ENCODE data around the gene GTF2B.
A peak's percentile ranks its signal among the peaks of the same experiment; 100 is the strongest.

GTF2B gene

GRCh38 chr1:88890131-88890530 lies 1.2 kb downstream of the GTF2B start:
- peaks cover 10% of the 10 kb centered on the region; the same call in 1 of the 2 replicates for H3K4me1 ChIP-seq (ENCODE audit: control insufficient read depth, insufficient read depth, low read length)
- no peak for TF ChIP-seq ATF2 (tag by site-specific recombination; IDR thresholded peaks at IDR 0.05; ENCODE audit: low read depth)
- no peak overlapping the region for H3K27ac ChIP-seq (ENCODE audit: extremely low read depth, low read depth, low read length)
- H3K9me3 ChIP-seq (ENCODE audit: control insufficient read depth, insufficient read depth, low read depth, low read length) = no peaks in the 10 kb centered on the region
- H3K36me3 ChIP-seq (ENCODE audit: control insufficient read depth in 2 of 2, insufficient read depth in 1 of 2, low read length in 2 of 2) = peaks cover 18 to 28% of the 10 kb centered on the region in 2 experiments
- CTCF ChIA-PET = interaction anchor here (0.6 to 1.9 kb wide), 2 partner anchors 234 to 818 kb away, joined by 3 to 5 read pairs; no protein-coding TSS in a partner anchor
- POLR2A ChIA-PET = interaction anchor here (0.8 to 2.4 kb wide), 2 partner anchors 158 to 205 kb away, joined by 4 to 12 read pairs; partner anchors contain the start of gene PKN2
- peak overlapping the region; percentile 99 for H3K4me3 ChIP-seq (ENCODE audit: low read depth, low read length)

GRCh38 chr1:88888750-88889149 lies 2.6 kb downstream of the GTF2B start:
- Histone ChIP-seq H3K36me3 (ENCODE audit: control insufficient read depth in 2 of 2, insufficient read depth in 1 of 2, low read length in 2 of 2) (peaks cover 27 to 40% of the 10 kb centered on the region in 2 experiments), H3K27ac (ENCODE audit: extremely low read depth, low read depth, low read length) (no peak overlapping the region), H3K4me3 (ENCODE audit: low read depth, low read length) (no peak overlapping the region), H3K9me3 (ENCODE audit: control insufficient read depth, insufficient read depth, low read depth, low read length) (no peaks in the 10 kb centered on the region), H3K4me1 (ENCODE audit: control insufficient read depth, insufficient read depth, low read length) (peaks cover 10% of the 10 kb centered on the region; the same call in 1 of the 2 replicates)
- TF ChIP-seq ZNF24 (tag by site-specific recombination; IDR thresholded peaks at IDR 0.05) (no peak), ZNF664 (tag by site-specific recombination; IDR thresholded peaks at IDR 0.05) (0 out of 2 replicates have a peak, but pooled peaks have one; percentile 32)
- CTCF ChIA-PET = interaction anchor here (1.9 to 2.5 kb wide), 2 partner anchors 11 to 233 kb away, joined by 5 to 20 read pairs; no protein-coding TSS in a partner anchor
- POLR2A ChIA-PET = interaction anchor here (0.6 kb wide), 1 partner anchor 390 kb away, joined by 5 read pairs; no protein-coding TSS in a partner anchor

- Histone ChIP-seq H3K4me3 (ENCODE audit: low read depth, low read length) (no peak overlapping the region), H3K36me3 (ENCODE audit: control insufficient read depth in 2 of 2, insufficient read depth in 1 of 2, low read length in 2 of 2) (peaks cover 31 to 67% of the 10 kb centered on the region in 2 experiments), H3K27ac (ENCODE audit: extremely low read depth, low read depth, low read length) (no peak overlapping the region), H3K9me3 (ENCODE audit: control insufficient read depth, insufficient read depth, low read depth, low read length) (no peaks in the 10 kb centered on the region), H3K4me1 (ENCODE audit: control insufficient read depth, insufficient read depth, low read length) (peaks cover 13% of the 10 kb centered on the region; the same call in 1 of the 2 replicates)
- ChIA-PET POLR2A (no interaction called here), CTCF (interaction anchor here (1.2 to 1.7 kb wide), 2 partner anchors 9 to 363 kb away, joined by 3 to 7 read pairs; no protein-coding TSS in a partner anchor)
- TF ChIP-seq PRDM2 (tag by site-specific recombination; IDR thresholded peaks at IDR 0.05; ENCODE audit: borderline replicate concordance) = no peak
- TF ChIP-seq HOXA7 (CRISPR knock-in tag; IDR thresholded peaks at IDR 0.05; ENCODE audit: borderline replicate concordance) = no peak
- no peak for TF ChIP-seq ZNF660 (tag by site-specific recombination; IDR thresholded peaks at IDR 0.05)
- no peak for TF ChIP-seq WT1 (tag by site-specific recombination; IDR thresholded peaks at IDR 0.05)
- TF ChIP-seq ZNF670 (tag by site-specific recombination; IDR thresholded peaks at IDR 0.05; ENCODE audit: low read depth) = no peak
- no peak for TF ChIP-seq ELK4 (IDR thresholded peaks at IDR 0.05; ENCODE audit: borderline replicate concordance, low read depth, low read length)
- TF ChIP-seq ZBTB21 (tag by site-specific recombination; IDR thresholded peaks at IDR 0.05) = no peak
- no peak for TF ChIP-seq ZNF202 (tag by site-specific recombination; IDR thresholded peaks at IDR 0.05; ENCODE audit: borderline replicate concordance)
- TF ChIP-seq ZBTB20 (tag by site-specific recombination; IDR thresholded peaks at IDR 0.05) = no peak
- no peak for TF ChIP-seq ZNF23 (tag by site-specific recombination; IDR thresholded peaks at IDR 0.05; ENCODE audit: borderline replicate concordance)
- no peak for TF ChIP-seq IKZF3 (tag by site-specific recombination; IDR thresholded peaks at IDR 0.05)
- no peak for TF ChIP-seq ZNF621 (tag by site-specific recombination; IDR thresholded peaks at IDR 0.05)
- TF ChIP-seq ZFP37 (tag by site-specific recombination; IDR thresholded peaks at IDR 0.05) = no peak
- TF ChIP-seq ZNF354C (tag by site-specific recombination; IDR thresholded peaks at IDR 0.05; ENCODE audit: borderline replicate concordance, low read depth) = no peak
- TF ChIP-seq ZNF184 (tag by site-specific recombination; IDR thresholded peaks at IDR 0.05) = no peak
- TF ChIP-seq ZNF785 (tag by site-specific recombination; IDR thresholded peaks at IDR 0.05) = no peak
Measured at GRCh38 chr1:88885933-88886332, 5.4 kb downstream of the GTF2B start.

Measured in HEK293 (cell line).